GM18870 (cell line): ENCODE results near the gene WDR93.
"Not testable (repeated sequence)": the region's sequence is repeated elsewhere in the genome, so short reads cannot be mapped to it uniquely, and the experiment has no call there.

ENCODE experiments used
- ATAC-seq: cut with Tn5 transposase; IDR thresholded peaks from one replicate; pipeline ENCODE4 v1.9.1; 2021; ENCODE audit warnings: moderate library complexity; ENCODE audit not compliant: unreplicated experiment

Gene WDR93

DNA sequence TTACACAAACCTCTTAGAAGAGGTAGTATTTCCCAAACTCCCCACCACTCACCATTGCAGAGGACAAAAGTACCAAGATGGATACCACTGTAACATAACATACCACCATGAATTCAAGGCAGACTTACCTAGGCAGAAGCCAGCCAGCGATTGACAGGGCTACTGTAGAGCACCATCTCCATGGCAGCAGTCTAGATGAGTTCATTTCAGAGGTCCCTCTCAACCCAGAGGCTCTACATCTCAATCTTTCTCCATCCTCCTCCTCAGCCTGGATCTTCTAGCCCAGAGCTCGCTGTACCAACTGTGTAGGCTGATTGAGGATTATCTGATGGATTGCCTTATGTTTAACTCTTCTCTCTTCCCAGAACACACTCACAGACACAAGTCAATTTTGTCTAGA lies 9.5 kb upstream of the WDR93 start:
- ATAC-seq = no peak

DNA sequence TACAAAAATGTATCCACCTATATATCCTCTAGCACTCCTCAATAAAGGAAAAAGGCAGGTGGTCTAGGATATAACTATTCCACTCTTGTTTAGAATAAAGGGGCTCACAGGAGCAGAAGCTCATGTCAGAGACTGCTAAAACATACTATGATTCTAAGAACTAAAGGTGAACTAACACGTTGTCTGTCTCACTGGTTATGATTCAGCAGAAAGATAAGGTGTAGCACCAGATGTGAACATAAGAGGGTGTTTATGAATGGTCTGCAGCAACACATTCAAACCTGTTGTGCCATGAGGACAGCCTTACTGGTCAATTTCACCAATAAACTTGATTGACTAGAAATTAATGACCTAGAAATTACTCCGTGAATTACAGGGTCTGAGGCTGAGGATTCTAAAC lies 4.6 kb upstream of the WDR93 start:
- ATAC-seq = no peak

DNA sequence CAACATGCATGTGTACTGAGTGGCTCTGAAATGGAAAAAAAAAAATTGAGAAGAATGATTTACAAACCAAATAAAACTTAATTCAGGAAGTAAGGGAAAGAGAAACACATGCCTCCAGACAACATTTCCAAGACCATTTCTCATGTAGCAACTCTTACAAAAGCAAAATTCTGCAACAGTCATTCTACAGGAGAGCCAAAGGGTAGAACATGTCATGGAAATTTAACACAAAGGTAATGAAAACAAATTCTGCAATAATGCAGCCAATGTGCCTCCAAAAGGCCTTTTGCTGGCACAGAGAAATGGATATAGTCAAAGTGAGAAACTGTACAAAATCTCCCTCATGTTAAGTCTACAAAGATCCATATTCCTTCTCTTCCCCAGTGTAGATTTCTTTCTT lies 4.1 kb upstream of the WDR93 start:
- no peak for ATAC-seq

DNA sequence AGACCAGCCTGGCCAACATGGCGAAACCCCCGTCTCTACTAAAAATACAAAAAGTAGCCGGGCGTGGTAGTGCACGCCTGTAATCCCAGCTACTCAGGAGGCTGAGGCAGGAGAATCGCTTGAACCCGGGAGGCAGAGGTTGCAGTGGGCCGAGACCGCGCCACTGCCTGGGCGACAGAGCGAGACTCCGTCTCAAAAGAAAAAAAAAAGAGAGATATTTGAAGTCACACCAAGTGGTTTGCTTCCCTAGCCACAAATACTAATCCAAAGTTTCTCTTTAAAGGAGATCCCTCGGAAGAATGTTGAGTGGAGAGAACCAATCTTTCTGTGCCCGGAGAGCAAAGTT lies 708 bp upstream of the WDR93 start:
- not testable (repeated sequence) for ATAC-seq

DNA sequence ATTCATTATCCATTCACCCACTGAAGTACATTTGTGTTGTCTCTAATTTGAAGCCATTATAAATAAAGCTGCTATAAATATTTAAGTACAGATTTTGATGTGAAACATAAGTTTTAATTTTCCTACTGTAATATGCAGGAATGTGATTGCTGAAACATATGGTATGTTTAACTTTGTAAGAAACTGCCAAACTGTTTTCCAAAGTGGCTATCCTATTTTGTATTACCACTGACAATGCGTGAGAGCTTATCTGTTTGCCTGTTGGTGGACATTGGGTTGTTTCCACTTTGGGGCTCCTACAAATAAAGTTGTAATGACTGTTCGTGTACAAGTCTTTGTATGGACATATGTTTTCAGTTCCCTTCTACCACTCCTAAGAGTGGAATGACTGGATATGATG lies 2.5 kb downstream of the WDR93 start:
- no peak for ATAC-seq

DNA sequence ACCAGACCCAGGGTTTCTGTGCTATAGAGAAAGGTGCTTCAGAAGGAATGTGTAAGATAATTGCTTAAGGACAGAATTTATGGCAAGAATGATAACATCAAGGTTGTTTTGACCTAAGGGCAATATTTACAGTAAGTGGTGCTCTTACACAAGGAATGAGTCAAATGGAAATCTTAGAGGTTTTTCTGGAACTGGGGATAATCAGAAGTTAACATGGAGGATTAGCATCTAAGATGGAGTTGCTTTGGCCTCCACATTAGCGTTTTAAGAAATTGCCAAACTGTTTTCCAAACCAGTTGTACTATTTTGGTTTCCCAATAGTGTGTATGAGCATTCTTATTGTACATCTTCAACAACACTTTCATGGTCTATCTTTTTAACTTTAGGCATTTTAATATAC lies 3.1 kb downstream of the WDR93 start:
- no peak for ATAC-seq

DNA sequence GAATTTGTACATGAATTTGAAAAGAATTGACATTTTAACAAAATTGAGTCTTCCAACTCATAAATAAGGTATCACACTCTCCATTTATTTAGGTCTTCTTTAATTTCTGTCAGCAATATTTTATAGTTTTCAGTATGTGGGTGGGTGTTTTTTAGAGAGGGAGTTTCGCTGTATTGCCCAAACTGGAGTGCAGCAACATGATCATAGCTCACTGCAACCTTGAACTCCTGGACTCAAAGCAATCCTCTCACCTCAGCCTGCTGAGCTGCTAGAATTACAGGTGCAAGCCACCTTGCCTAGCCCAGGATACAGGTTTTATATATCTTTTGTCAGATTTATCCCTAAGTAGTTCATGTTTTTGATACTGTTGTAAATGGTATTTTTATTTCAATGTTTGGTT lies 4.6 kb downstream of the WDR93 start:
- ATAC-seq = no peak

DNA sequence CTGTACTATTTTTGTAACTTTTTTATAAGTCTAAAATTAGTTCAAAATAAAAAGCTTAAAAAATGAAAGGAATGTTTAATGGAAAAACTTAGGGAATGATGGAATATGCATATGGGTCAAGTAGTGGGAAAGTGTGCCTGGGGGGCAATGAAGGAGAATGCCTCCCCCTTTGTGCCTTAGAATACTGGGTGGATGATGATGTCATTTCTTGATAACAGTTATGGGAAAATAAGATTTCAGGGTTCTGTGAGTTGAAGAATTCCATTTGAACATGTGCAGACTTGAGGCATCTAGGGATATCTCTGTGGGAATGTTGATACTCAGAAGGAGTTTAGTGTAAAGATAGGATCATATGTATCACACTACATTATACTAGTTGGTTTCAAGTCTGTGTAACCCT lies 13.8 kb downstream of the WDR93 start:
- no peak for ATAC-seq

DNA sequence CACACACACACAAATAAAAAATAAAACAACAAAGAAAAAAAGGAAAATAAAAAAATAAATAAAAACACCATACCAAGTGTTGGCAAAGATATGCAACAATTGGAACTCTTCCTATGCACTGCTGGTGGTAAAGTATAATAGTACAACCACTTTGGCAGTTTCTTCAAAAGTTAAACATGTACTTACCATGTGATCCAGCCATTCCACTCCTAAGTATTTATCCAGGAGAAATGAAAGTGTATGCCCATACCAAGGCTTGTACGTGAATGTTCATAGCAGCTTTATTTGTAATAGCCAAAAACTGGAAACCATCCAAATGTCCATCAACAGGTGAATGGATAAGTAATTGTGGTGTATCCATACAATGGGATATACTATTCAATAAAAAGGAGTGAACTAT lies 17.0 kb downstream of the WDR93 start:
- no peak for ATAC-seq

DNA sequence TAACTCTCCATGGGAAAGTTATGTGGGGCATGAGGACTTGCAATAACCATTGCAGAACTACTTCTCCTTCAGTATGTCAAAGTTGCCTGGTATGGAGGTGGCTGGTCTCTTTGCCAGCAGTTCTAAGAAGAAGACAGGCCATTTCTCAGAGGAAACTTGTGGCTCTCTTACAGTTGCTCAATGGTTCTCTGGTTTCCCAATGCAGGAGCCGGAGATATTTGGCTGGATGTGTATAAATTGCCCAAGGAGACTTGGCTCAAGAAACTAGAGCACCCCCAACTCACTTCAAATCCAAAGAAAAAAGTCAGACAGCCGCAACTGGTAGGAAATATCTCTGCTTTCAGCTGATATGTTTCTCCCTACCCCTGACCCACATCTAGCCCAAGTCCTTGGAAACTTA lies 24.2 kb downstream of the WDR93 start:
- ATAC-seq = no peak

DNA sequence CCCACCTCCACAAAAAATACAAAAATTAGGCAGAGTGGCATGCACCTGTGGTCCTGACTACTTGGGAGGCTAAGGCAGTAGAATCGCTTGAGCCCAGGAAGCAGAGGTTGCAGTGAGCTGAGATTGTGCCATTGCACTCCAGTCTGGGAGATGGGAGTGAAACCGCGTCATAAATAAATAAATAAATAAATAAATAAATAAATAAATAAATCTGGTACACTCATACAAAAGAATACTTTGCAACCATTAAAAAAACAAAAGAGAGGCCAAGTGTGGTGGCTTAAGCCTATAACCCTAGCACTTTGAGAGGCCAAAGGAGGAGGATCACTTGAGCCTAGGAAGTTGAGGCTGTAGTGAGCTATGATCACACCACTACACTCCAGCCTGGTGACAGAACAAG lies 32.4 kb downstream of the WDR93 start:
- ATAC-seq = no peak

DNA sequence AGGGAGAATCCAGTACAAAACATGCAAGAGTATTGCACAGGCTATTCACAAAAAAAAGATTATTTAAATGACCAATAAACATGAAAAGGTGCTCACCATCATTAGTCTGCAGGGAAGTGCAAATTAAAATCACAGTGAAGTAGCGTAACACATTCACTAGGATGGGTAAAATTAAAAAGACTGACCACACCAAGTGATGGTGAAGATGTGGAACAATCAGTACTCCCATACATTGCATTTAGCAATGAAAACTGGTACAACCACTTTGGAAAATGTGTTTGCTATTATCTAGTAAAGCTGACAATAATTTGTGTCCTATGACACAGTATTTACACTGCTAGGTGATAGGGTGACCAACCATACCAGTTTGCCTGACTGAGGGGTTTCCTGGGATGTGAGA lies 34.0 kb downstream of the WDR93 start:
- no peak for ATAC-seq

DNA sequence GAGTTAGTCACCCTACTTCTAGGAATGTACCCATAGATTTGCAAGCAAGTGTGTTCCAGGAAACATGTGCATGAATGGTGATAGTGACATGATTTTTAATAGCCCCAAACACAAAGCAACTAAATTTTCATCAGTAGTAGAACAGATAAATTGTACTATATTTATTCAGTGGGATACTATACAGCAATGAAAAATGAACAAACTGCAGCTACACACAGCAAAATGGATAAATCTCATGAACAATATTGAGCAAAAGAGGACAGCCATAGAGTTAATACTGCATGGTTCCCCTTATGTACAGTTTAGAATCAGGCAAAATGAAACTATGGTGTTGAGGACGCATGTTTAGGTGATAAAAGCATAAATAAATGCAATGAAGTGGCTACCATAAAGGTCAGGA lies 34.5 kb downstream of the WDR93 start:
- ATAC-seq = no peak

DNA sequence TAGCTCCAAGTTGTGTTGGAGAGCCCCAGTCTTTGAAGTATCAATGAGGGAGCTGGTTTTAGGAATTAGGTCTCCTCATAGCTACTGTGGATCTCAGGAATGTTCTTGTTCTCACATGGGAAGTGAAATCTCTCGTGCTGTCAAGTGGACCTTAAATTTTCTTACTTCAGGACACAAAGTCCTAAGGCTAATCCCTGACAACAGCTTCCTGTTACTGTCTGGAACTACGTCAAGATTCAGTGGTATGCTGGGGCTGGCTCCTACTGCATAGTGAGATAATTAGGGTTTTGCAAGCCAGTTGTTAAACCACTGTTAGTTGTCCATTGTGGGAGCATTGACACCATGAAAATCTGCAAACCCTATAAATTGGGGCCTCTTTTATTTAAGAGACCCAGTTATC lies 37.6 kb downstream of the WDR93 start:
- ATAC-seq = no peak

DNA sequence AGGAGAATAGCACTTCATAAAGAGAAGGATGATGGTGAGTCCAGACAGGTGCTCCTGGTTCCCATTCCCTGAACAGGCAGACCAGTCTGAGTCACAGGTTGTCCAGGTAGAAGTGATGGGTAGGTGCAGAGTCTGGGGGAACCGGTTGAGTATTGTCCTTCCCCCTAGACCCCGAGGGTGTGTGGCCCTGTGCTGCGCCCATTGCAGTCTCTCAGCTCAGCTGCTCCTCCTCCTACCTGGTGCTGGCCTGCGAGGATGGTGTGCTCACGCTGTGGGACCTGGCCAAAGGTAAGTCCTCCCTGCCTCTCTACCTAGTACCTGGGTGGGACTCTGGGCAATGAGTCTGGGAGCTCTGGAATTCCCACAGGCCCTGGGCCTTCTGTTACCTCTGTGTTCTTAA lies 40.7 kb downstream of the WDR93 start:
- no peak for ATAC-seq

DNA sequence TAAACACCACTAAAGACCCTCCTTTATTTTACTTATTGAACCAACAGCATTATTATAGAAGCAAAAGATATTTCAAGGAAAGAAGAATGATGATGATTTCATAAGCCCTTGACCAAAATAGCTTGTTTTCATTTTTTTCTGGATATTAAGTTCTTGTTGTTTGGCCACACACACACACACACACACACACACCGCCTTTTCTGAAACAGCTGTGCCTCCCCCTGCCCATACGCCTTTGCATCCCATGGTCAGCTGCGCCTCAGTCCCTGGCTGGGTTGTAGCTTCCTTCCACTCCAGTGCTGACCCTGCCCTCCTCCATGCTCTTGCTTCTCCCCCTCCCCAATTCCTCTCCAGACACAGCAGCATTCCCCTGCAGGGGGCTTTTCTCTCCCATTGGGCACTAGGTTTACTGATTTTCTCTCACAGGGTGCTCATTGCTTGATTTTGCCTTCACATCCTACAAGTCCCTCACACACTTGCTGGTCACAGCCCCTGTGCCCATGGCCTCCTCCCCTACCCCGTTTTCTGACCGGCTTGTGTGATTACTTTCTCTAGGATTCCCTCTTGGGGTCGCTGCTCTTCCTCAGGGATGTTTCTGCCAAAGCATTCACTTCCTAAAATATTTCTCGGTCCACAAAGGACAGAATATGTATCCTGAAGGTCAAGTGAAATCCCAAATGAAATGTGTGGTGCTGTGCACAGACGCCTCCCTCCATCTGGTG lies 42.0 kb downstream of the WDR93 start:
- no peak for ATAC-seq

DNA sequence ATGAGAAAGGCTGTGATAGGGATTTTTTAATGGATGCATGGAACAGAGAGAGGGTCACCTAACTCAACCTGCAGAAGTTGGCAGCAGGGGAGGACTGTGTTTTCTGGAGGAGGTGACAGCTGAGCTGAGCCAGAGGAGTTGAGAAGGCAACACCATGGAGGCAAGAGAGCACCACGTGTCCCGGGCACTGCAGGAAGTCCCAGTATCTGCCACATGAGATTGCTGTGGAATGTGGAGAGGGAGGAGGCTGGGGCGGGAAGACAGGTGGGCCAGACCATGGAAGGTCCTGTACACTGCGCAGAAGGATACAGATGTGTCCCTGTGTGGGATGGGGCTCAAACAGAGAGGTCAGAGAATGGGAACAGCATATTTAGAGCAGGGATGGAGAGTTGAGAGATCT lies 45.2 kb downstream of the WDR93 start:
- ATAC-seq = no peak

DNA sequence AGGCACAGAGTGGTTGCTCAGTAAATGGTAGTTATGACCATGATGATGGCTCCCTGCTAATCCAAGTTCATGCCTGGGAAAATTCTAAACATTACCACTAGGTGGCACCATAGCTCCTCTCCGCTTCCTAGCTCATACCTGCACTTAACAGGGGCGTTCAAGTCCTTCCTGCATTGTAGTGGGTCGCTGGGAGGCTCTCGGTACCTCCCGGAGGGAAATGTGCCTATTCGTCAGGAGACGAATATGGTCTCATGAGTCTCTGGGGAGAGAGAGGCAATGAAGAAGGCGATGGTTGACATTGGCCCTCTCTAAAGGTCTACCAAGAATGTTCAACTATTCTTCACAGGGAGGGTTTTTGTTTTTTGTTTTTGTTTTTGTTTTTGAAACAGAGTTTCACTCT lies 49.5 kb downstream of the WDR93 start:
- peak; percentile 79 for ATAC-seq

DNA sequence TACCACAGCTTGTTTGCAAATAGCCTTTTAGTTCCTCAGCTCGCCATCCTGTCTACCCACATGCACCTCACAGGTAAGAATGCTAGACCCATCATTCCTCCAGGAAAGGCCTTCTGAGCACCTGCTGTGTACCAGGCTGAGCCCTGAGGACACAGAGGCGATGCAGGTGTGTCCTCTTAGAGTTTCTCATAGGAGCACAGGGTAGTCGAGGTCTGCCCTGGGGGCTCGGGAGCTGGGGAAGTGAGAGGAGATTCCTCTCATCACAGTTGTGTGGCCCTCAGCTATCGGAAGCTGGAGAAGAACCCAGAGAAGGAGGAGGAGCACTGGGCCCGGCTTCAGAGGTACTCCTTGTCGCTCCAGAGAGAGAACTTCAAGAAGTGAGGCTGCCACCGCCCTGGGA lies 52.4 kb downstream of the WDR93 start:
- no peak for ATAC-seq

DNA sequence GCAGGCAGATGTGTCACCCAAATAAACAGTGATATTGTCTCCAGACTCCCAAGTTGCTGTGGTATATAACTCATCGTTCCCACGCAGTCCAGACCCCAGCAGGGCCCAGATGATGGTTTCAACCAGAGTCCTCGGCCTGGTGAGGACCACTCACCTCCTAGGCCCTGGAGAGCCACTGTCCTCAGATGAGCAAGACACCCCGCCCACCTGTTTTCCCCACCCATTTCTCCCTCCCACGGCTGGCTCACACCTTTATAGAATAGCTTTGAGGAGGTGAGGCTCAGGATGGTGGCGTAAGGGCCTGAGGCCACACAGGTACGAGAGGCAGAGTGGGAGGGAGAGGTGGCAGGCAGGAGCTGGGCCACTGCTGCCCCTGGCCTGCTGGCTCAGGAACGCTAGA lies 53.0 kb downstream of the WDR93 start:
- no peak for ATAC-seq

DNA sequence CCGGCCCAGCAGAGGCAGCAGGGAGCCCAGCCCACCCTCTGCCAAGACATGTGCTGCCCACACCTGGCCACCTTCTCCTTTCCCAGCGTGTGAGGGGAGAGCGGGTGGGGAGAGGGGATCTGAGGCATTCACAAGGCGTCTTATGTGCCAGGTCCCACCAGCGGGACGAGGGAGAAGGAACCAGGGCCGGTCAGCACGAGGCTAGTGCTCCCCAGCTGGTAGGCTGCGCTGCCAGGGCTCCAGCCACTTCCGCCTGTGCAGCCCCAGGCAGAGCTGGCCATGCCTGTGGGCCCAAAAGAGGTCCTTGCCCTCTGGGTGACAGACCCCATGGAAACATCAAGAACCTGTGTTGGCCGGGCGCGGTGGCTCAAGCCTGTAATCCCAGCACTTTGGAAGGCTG lies 54.5 kb downstream of the WDR93 start:
- no peak for ATAC-seq

DNA sequence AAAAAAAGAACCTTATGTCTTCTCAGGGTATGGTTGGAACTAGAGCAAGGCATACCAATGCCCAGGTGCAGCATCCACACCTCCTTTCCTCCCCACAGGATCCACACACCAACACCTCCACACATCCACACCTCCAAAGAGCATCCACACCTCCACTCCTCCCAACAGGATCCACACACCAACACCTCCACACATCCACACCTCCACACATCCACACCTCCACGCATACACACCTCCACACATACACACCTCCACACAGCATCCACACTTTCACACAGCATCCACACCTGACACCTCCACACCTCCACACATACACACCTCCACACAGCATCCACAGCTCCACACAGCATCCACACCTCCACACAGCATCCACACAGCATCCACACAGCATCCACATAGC lies 55.2 kb downstream of the WDR93 start:
- no peak for ATAC-seq

DNA sequence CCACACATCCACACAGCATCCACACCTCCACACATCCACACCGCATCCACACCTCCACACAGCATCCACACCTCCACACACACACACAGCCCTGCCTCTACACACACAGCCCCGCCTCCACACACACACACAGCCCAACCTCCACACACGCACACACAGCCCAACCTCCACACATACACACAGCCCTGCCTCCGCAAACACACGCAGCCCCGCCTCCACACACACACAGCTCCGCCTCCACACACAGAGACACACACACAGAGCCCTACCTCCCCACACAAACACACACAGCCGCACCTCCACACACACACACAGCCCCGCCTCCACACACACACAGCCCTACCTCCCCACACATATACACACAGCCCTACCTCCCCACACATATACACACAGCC lies 55.8 kb downstream of the WDR93 start:
- ATAC-seq = no peak
